Heart left ventricle (tissue), 13 donors: Measurements from ENCODE around the gene ME1.

Source experiments
- CTCF ChIP-seq, 12 donors: fragments of 200-600 bp; sonication (generic) in 4 of 12; IDR thresholded peaks; one replicate each; pipeline versions ENCODE4 v1.5.0 to v1.8.0; 2018 to 2022; ENCODE audit warnings: antibody characterized with exemption in 12 of 12, mild to moderate bottlenecking in 5 of 12
- POLR2A ChIP-seq, 2 donors: fragments of 450-650 bp; IDR thresholded peaks; one replicate each; pipeline ENCODE4 v1.6.1; 2017; ENCODE audit warnings: antibody characterized with exemption in 2 of 2, mild to moderate bottlenecking in 2 of 2, moderate library complexity in 2 of 2
- donor health status: ischemic (EF 13 %, LVEDD 7.1; RV severe dilation, severe dysfunction).
- donor health status: DM: no; HTN: yes; CAD: no.
- donor health status: DM: no; HTN: no; CAD: no.
- donor health status: ischemic (EF 25% LVEDD 6.9; RV normal size, moderate dysfunction).
- donor health status: ischemic (EF 25% LVEDD 5.7; RV mildly dilated, moderate dysfunction).
- donor health status: ischemic (EF 35%, LVEDD 5.7; RV mildly dilated, moderate dysfunction).
- donor health status: nonischemic (EF 11% LVEDD 7.7; RV severe dilation, severe dysfunction).
- donor health status: DM: yes; HTN: yes; CAD: no.
- donor health status: PGD.
- donor health status: ischemic (EF 29% LVEDD 5.4; RV normal size, mild dysfunction).
- donor health status: nonischemic (EF 23%, LVEDD 6.1; RV moderate dilation, normal function).

- TF ChIP-seq CTCF (IDR thresholded peaks at IDR 0.05) (peak; percentile 18 to 55 (median 46)), POLR2A (IDR thresholded peaks at IDR 0.05) (no peak)
Observed at GRCh38 chr6:83417880-83418663, 12.8 kb downstream of the ME1 start.
